ENCODE results near the gene EEF1AKMT1.
A peak's percentile ranks its signal among the peaks of the same experiment; 100 is the strongest.

Gene EEF1AKMT1

GRCh38 chr13:20729633-20730585 lies 43.9 kb downstream of the EEF1AKMT1 start:
- no peak overlapping the region for H3K27ac ChIP-seq
- no peak for DNase-seq (ENCODE audit: low spot score)
- no peak for TF ChIP-seq CTCF (IDR thresholded peaks at IDR 0.05)
- no peak overlapping the region for H3K4me3 ChIP-seq

- Histone ChIP-seq H3K4me3 (no peak overlapping the region), H3K27ac (peak overlapping the region in 1 of 2 donors; percentile 37)
- TF ChIP-seq CTCF (IDR thresholded peaks at IDR 0.05) = no peak
- no peak for DNase-seq (ENCODE audit: low spot score)
These were observed 45.0 kb downstream of the EEF1AKMT1 start for GRCh38 chr13:20728579-20729311.

GRCh38 chr13:20727856-20728255 lies 45.9 kb downstream of the EEF1AKMT1 start:
- H3K4me3 ChIP-seq = no peak overlapping the region
- DNase-seq (ENCODE audit: low spot score) = no peak
- TF ChIP-seq CTCF (IDR thresholded peaks at IDR 0.05) = no peak
- no peak overlapping the region for H3K27ac ChIP-seq

GRCh38 chr13:20721454-20722357 lies 52.1 kb downstream of the EEF1AKMT1 start:
- DNase-seq (ENCODE audit: low spot score) = no peak
- H3K4me3 ChIP-seq = peak overlapping the region; percentile 58
- no peak overlapping the region for H3K27ac ChIP-seq
- no peak for TF ChIP-seq CTCF (IDR thresholded peaks at IDR 0.05)

GRCh38 chr13:20721058-20721453 lies 52.7 kb downstream of the EEF1AKMT1 start:
- H3K4me3 ChIP-seq = no peak overlapping the region
- no peak for DNase-seq (ENCODE audit: low spot score)
- no peak for TF ChIP-seq CTCF (IDR thresholded peaks at IDR 0.05)
- H3K27ac ChIP-seq = no peak overlapping the region

- no peak for DNase-seq (ENCODE audit: low spot score)
- no peak overlapping the region for H3K27ac ChIP-seq
- H3K4me3 ChIP-seq = no peak overlapping the region
- no peak for TF ChIP-seq CTCF (IDR thresholded peaks at IDR 0.05)
These were observed 53.3 kb downstream of the EEF1AKMT1 start for GRCh38 chr13:20720499-20720898.

Measured in coronary artery (tissue), 2 donors.